Measurements from ENCODE around the gene NCLN. TPM values are rescaled to one million over a fixed set of nuclear protein-coding genes. Genes with fewer than 3 reads are reported as not detected.

NCLN gene
- total RNA-seq, 1 donor from 2014 or later: 54.6 TPM

GRCh38 chr19:3204646-3205275 lies 19.0 kb downstream of the NCLN start:
- no peaks in the 10 kb centered on the region for H3K27me3 Mint-ChIP-seq
- H3K4me3 Mint-ChIP-seq (ENCODE audit: low read depth): no peak overlapping the region
- H3K36me3 Mint-ChIP-seq (ENCODE audit: insufficient read depth): peaks cover 4% of the 10 kb centered on the region
- no peaks in the 10 kb centered on the region for H3K4me1 Mint-ChIP-seq (ENCODE audit: low read depth)
- no peaks in the 10 kb centered on the region for H3K9me3 Mint-ChIP-seq (ENCODE audit: low read depth)
- TF ChIP-seq, protein P1, sequence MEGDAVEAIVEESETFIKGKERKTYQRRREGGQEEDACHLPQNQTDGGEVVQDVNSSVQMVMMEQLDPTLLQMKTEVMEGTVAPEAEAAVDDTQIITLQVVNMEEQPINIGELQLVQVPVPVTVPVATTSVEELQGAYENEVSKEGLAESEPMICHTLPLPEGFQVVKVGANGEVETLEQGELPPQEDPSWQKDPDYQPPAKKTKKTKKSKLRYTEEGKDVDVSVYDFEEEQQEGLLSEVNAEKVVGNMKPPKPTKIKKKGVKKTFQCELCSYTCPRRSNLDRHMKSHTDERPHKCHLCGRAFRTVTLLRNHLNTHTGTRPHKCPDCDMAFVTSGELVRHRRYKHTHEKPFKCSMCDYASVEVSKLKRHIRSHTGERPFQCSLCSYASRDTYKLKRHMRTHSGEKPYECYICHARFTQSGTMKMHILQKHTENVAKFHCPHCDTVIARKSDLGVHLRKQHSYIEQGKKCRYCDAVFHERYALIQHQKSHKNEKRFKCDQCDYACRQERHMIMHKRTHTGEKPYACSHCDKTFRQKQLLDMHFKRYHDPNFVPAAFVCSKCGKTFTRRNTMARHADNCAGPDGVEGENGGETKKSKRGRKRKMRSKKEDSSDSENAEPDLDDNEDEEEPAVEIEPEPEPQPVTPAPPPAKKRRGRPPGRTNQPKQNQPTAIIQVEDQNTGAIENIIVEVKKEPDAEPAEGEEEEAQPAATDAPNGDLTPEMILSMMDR (IDR thresholded peaks at IDR 0.05; ENCODE audit: unreplicated experiment): no peak
- no peak overlapping the region for H3K27ac Mint-ChIP-seq
- no peak for DNase-seq (ENCODE audit: low spot score, unreplicated experiment)

DNA sequence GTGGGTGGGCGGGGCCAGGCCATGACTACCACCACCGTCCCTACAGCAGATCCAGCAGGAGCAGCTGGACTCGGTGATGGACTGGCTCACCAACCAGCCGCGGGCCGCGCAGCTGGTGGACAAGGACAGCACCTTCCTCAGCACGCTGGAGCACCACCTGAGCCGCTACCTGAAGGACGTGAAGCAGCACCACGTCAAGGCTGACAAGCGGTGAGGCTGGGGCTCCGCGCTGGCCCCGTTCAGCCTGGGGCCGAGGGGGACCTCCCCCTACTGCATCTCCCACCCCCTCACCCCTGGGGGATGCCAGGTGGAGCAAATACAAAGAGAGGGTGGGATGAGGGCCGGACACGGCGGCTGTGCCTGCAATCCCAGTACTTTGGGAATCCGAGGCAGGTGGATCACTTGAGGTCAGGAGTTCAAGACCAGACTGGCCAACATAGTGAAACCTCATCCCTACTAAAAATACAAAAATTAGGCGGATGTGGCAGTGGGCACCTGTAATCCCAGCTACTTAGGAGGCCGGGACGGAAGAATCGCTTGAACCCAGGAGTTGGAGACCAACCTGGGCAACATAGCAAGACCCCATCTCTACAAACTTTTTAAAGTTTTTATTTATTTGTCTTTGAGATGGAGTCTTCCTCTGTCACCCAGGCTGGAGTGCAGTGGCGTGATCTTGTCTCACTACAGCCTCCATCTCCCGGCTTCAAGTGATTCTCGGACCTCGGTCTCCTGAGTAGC lies 20.7 kb downstream of the NCLN start:
- DNase-seq (ENCODE audit: low spot score, unreplicated experiment): no peak
- Mint-ChIP-seq H3K4me1 (ENCODE audit: low read depth) (no peaks in the 10 kb centered on the region), H3K9me3 (ENCODE audit: low read depth) (no peaks in the 10 kb centered on the region), H3K27me3 (no peaks in the 10 kb centered on the region), H3K36me3 (ENCODE audit: insufficient read depth) (peaks cover 4% of the 10 kb centered on the region), H3K4me3 (ENCODE audit: low read depth) (no peak overlapping the region), H3K27ac (no peak overlapping the region)
- TF ChIP-seq, protein P1 (IDR thresholded peaks at IDR 0.05; ENCODE audit: unreplicated experiment): no peak

DNA sequence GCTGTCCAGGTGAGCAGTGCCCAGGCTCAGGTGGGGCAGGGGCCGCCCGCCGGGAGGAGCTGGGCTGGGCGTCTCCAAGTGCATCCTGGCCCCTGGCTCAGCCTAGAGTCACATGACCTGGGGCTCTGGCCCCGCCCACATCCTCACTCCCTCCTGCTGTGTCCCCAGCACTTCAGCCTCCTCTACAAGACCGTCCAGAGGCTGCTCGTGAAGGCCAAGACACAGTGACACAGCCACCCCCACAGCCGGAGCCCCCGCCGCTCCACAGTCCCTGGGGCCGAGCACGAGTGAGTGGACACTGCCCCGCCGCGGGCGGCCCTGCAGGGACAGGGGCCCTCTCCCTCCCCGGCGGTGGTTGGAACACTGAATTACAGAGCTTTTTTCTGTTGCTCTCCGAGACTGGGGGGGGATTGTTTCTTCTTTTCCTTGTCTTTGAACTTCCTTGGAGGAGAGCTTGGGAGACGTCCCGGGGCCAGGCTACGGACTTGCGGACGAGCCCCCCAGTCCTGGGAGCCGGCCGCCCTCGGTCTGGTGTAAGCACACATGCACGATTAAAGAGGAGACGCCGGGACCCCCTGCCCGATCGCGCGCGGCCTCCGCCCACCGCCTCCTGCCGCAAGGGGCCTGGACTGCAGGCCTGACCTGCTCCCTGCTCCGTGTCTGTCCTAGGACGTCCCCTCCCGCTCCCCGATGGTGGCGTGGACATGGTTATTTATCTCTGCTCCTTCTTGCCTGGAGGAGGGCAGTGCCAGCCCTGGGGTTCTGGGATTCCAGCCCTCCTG lies 21.9 kb downstream of the NCLN start:
- H3K36me3 Mint-ChIP-seq (ENCODE audit: insufficient read depth): peaks cover 4% of the 10 kb centered on the region
- no peaks in the 10 kb centered on the region for H3K9me3 Mint-ChIP-seq (ENCODE audit: low read depth)
- H3K4me3 Mint-ChIP-seq (ENCODE audit: low read depth): no peak overlapping the region
- no peaks in the 10 kb centered on the region for H3K4me1 Mint-ChIP-seq (ENCODE audit: low read depth)
- DNase-seq (ENCODE audit: low spot score, unreplicated experiment): no peak
- H3K27me3 Mint-ChIP-seq: no peaks in the 10 kb centered on the region
- H3K27ac Mint-ChIP-seq: no peak overlapping the region
- TF ChIP-seq, protein P1 (IDR thresholded peaks at IDR 0.05; ENCODE audit: unreplicated experiment): no peak

DNA sequence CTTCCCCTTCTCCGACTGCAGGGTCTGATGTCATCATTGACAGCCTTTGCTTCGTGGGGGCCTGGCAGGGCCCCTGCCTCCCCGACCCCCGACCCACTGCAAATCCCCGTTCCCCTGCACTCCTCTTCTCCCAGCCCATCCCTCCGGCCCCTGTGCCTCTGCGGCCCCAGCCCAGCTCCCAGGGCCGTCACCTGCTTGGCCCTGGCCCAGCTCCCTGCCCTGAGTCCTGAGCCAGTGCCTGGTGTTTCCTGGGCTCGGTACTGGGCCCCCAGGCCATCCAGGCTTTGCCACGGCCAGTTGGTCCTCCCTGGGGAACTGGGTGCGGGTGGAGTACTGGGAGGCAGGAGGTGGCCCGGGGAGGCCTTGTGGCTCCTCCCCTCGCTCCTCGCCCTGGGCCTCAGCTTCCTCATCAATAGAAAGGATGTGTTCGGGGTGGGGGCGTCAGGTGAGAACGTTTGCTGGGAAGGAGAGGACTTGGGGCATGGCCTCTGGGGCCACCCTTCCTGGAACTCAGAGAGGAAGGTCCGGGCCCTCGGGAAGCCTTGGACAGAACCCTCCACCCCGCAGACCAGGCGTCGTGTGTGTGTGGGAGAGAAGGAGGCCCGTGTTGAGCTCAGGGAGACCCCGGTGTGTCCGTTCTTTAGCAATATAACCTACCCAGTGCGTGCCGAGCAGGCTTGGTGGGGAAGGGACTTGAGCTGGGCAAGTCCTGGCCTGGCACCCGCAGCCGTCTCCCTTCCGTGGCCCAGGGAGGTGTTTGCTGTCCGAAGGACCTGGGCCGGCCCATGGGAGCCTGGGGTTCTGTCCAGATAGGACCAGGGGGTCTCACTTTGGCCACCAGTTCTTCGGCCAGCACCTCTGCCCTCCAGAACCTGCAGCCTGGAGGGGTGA lies 22.8 kb downstream of the NCLN start:
- Mint-ChIP-seq H3K4me3 (ENCODE audit: low read depth) (no peak overlapping the region), H3K4me1 (ENCODE audit: low read depth) (no peaks in the 10 kb centered on the region), H3K9me3 (ENCODE audit: low read depth) (no peaks in the 10 kb centered on the region), H3K27me3 (no peaks in the 10 kb centered on the region), H3K27ac (no peak overlapping the region), H3K36me3 (ENCODE audit: insufficient read depth) (peaks cover 4% of the 10 kb centered on the region)
- no peak for DNase-seq (ENCODE audit: low spot score, unreplicated experiment)
- TF ChIP-seq, protein P1 (IDR thresholded peaks at IDR 0.05; ENCODE audit: unreplicated experiment): no peak

Measured in progenitor cell of endocrine pancreas (in vitro differentiated cells).